HepG2 (cell line): Measurements from ENCODE around the gene C5orf15. TPM values are rescaled to one million over a fixed set of nuclear protein-coding genes. Genes with fewer than 3 reads are reported as not detected.

Experiments used
- FOXK2 ChIP-seq: fragments of 450-650 bp; IDR thresholded peaks from 2 replicates; pipeline ENCODE4 v1.6.1; 2016
- PRDM4 ChIP-seq: sonication (generic); formaldehyde crosslinking; IDR thresholded peaks from 2 replicates; pipeline ENCODE4 v1.9.0; 2021; ENCODE audit warnings: missing genetic modification reagents, borderline replicate concordance
- RAD21 ChIP-seq: fragments of 450-650 bp; formaldehyde crosslinking; IDR thresholded peaks from 2 replicates; pipeline ENCODE4 v1.5.0; 2020; ENCODE audit warnings: mild to moderate bottlenecking
- SNAPC4 ChIP-seq: sonication (generic); formaldehyde crosslinking; IDR thresholded peaks from 2 replicates; pipeline ENCODE4 v1.4.0; 2020; ENCODE audit warnings: mild to moderate bottlenecking, missing genetic modification reagents
- TBP ChIP-seq: sonication (generic); formaldehyde crosslinking; IDR thresholded peaks from 2 replicates; pipeline ENCODE4 v1.5.0; 2020; ENCODE audit warnings: missing genetic modification reagents
- TOE1 ChIP-seq: sonication (generic); formaldehyde crosslinking; IDR thresholded peaks from 2 replicates; pipeline ENCODE4 v1.4.0; 2020; ENCODE audit warnings: mild to moderate bottlenecking, missing genetic modification reagents
- ZNF777 ChIP-seq: sonication (generic); formaldehyde crosslinking; IDR thresholded peaks from 2 replicates; pipeline ENCODE4 v1.4.0; 2020; ENCODE audit warnings: missing genetic modification reagents
- polyA plus RNA-seq, 8 experiments: library from polyadenylated mRNA; depleted of rRNA in 3 of 8; stranded (reverse) in 7 of 8; unstranded in 1 of 8; fragments of >200 nt; fragmentation: Illumina TruSeq in 4 of 8; extraction: Trizol in 4 of 8; gene quantifications; 2 replicates each; pipeline versions ENCODE4 v1.2.1 to v1.2.3, GENCODE V29; 2011 to 2016; ENCODE audit warnings: low read depth in 4 of 8, missing spikeins in 1 of 8, mixed read lengths in 1 of 8; ENCODE audit not compliant: insufficient read depth in 1 of 8
- total RNA-seq, 5 experiments: library from RNA; depleted of rRNA; stranded (reverse); fragments of >200 nt; fragmentation: Illumina TruSeq; extraction: Trizol; gene quantifications; 2 replicates each; pipeline ENCODE4 v1.2.3, GENCODE V29; 2016; ENCODE audit warnings: low read depth in 1 of 5
- TF ChIP-seq, protein P1 (sequence below): sonication (generic); formaldehyde crosslinking; IDR thresholded peaks from one replicate; pipeline ENCODE4 v1.5.1; 2020; ENCODE audit warnings: mild to moderate bottlenecking, missing genetic modification reagents; ENCODE audit errors: not compliant biosample characterization
- TF ChIP-seq, protein P2 (sequence below): conservative IDR thresholded peaks from 2 replicates; pipeline ENCODE4 v1.6.1; 2018; ENCODE audit warnings: missing genetic modification reagents

Gene C5orf15
- total and polyA plus RNA-seq, 2 of the 13 experiments (the other 11 are each of a cell fraction or from before 2014, with no cell fraction given): 58.5 to 82.7 TPM

DNA sequence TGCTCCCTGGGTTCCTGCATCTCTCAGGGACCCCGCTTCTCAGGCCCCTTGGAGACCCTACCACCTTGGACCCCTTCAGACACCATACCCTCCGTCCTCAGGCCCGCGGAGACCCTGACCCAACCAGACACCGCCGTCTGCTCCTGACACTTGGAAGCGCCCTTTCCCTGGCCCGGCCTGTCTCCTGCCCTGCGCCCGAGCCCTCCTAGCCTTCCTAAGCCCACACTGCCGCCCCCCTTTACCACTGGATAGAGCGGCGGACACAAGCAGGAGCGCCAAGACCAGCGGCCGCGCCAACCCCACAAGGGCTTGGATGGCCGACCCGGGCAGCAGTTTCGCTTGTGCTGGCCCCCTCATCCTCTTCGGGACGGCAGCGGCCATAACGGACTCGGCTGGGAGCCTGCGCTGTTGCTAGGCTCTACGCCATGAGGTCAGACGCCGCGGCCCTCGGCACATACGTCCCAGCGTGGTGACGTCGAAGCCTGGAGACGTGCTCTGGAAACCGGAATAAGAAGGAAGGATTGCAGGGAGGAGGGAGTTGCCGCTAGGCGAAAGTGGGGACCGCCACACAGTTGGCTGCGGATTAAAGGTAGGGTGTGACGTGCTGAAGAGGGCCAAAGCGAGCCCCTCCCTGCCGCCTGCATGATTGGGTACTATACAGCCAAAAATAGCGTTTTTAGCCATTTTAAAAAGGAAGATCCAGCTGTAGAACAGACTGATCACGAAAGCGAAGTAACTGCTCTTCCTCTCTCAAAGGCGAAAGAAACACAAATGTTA is at the start of gene C5orf15 (continued):
- 0 out of 2 replicates have a peak, but pooled peaks have one; percentile 26 for TF ChIP-seq SNAPC4 (CRISPR knock-in tag)
- TF ChIP-seq TOE1 (CRISPR knock-in tag): no peak
- TF ChIP-seq RAD21 (CRISPR knock-in tag): peak; percentile 46; the same call in 1 of the 2 replicates
- TF ChIP-seq, protein P1, sequence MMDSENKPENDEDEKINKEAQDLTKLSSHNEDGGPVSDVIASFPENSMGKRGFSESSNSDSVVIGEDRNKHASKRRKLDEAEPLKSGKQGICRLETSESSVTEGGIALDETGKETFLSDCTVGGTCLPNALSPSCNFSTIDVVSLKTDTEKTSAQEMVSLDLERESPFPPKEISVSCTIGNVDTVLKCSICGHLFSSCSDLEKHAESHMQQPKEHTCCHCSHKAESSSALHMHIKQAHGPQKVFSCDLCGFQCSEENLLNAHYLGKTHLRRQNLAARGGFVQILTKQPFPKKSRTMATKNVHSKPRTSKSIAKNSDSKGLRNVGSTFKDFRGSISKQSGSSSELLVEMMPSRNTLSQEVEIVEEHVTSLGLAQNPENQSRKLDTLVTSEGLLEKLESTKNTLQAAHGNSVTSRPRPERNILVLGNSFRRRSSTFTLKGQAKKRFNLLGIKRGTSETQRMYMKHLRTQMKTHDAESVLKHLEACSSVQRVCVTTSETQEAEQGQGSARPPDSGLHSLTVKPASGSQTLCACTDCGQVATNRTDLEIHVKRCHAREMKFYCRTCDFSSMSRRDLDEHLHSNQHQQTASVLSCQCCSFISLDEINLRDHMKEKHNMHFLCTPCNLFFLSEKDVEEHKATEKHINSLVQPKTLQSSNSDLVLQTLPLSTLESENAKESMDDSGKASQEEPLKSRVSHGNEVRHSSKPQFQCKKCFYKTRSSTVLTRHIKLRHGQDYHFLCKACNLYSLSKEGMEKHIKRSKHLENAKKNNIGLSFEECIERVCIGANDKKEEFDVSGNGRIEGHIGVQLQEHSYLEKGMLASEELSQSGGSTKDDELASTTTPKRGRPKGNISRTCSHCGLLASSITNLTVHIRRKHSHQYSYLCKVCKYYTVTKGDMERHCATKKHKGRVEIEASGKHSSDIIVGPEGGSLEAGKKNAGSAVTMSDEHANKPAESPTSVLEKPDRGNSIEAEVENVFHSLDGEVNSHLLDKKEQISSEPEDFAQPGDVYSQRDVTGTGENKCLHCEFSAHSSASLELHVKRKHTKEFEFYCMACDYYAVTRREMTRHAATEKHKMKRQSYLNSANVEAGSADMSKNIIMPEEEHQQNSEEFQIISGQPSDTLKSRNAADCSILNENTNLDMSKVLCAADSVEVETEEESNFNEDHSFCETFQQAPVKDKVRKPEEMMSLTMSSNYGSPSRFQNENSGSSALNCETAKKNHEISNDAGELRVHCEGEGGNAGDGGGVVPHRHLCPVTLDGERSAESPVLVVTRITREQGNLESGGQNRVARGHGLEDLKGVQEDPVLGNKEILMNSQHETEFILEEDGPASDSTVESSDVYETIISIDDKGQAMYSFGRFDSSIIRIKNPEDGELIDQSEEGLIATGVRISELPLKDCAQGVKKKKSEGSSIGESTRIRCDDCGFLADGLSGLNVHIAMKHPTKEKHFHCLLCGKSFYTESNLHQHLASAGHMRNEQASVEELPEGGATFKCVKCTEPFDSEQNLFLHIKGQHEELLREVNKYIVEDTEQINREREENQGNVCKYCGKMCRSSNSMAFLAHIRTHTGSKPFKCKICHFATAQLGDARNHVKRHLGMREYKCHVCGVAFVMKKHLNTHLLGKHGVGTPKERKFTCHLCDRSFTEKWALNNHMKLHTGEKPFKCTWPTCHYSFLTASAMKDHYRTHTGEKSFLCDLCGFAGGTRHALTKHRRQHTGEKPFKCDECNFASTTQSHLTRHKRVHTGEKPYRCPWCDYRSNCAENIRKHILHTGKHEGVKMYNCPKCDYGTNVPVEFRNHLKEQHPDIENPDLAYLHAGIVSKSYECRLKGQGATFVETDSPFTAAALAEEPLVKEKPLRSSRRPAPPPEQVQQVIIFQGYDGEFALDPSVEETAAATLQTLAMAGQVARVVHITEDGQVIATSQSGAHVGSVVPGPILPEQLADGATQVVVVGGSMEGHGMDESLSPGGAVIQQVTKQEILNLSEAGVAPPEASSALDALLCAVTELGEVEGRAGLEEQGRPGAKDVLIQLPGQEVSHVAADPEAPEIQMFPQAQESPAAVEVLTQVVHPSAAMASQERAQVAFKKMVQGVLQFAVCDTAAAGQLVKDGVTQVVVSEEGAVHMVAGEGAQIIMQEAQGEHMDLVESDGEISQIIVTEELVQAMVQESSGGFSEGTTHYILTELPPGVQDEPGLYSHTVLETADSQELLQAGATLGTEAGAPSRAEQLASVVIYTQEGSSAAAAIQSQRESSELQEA: peak; percentile 76
- no peak for TF ChIP-seq PRDM4
- TF ChIP-seq TBP: no peak
- TF ChIP-seq FOXK2: no peak
- no peak for TF ChIP-seq ZNF777 (CRISPR knock-in tag)
- TF ChIP-seq, protein P2, sequence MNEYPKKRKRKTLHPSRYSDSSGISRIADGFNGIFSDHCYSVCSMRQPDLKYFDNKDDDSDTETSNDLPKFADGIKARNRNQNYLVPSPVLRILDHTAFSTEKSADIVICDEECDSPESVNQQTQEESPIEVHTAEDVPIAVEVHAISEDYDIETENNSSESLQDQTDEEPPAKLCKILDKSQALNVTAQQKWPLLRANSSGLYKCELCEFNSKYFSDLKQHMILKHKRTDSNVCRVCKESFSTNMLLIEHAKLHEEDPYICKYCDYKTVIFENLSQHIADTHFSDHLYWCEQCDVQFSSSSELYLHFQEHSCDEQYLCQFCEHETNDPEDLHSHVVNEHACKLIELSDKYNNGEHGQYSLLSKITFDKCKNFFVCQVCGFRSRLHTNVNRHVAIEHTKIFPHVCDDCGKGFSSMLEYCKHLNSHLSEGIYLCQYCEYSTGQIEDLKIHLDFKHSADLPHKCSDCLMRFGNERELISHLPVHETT (CRISPR knock-in tag): peak; percentile 69; the same call in 1 of the 2 replicates
